SU-DHL-6 (cell line): ENCODE data around the gene PIF1.

Experiments
- CTCF ChIP-seq: fragments of 200-600 bp; sonication (generic); IDR thresholded peaks from one replicate; pipeline ENCODE4 v1.5.1; 2017; ENCODE audit warnings: antibody characterized with exemption, mild to moderate bottlenecking, low read length, moderate library complexity; ENCODE audit not compliant: insufficient read depth, poor library complexity, severe bottlenecking
- EZH2phosphoT487 ChIP-seq: fragments of 200-600 bp; sonication (generic), shearing (Covaris generic); conservative IDR thresholded peaks from 2 replicates; pipeline ENCODE4 v1.6.1; 2018; ENCODE audit warnings: mild to moderate bottlenecking, antibody characterized with exemption, low read length, moderate library complexity, mixed read lengths

GRCh38 chr15:64825431-64826294 lies at the start of gene PIF1:
- no peak for TF ChIP-seq CTCF
- no peak for TF ChIP-seq EZH2phosphoT487
